ENCODE measurements around the gene NACC1.

NACC1 gene

GRCh38 chr19:13127811-13128575 lies 9.9 kb downstream of the NACC1 start:
- peak overlapping the region; percentile 34 to 89 for H3K27ac Mint-ChIP-seq
- ATAC-seq (replicated peaks) (no peak), DNase-seq (no peak)
- peaks cover 14% of the 10 kb centered on the region for H3K36me3 Mint-ChIP-seq (ENCODE audit: insufficient read depth)
- H3K9me3 Mint-ChIP-seq: no peaks in the 10 kb centered on the region
- no peak overlapping the region for H3K4me3 Mint-ChIP-seq
- H3K27me3 Mint-ChIP-seq: no peaks in the 10 kb centered on the region
- peaks cover 29 to 36% of the 10 kb centered on the region in 2 donors for H3K4me1 Mint-ChIP-seq (ENCODE audit: low read depth in 2 of 2)

- Mint-ChIP-seq H3K27me3 (no peaks in the 10 kb centered on the region), H3K9me3 (no peaks in the 10 kb centered on the region), H3K36me3 (ENCODE audit: insufficient read depth) (peaks cover 14% of the 10 kb centered on the region), H3K4me3 (no peak overlapping the region), H3K27ac (peak overlapping the region in 1 of 2 donors; percentile 89), H3K4me1 (ENCODE audit: low read depth in 2 of 2) (peaks cover 31 to 36% of the 10 kb centered on the region in 2 donors)
- ATAC-seq (replicated peaks): no peak
- DNase-seq: no peak
Observed at GRCh38 chr19:13128583-13128982, 10.5 kb downstream of the NACC1 start.

GRCh38 chr19:13129384-13129783 lies 11.3 kb downstream of the NACC1 start:
- ATAC-seq (replicated peaks) (no peak), DNase-seq (no peak)
- Mint-ChIP-seq H3K4me1 (ENCODE audit: low read depth in 2 of 2) (peaks cover 30 to 39% of the 10 kb centered on the region in 2 donors), H3K4me3 (no peak overlapping the region), H3K27me3 (no peaks in the 10 kb centered on the region), H3K36me3 (ENCODE audit: insufficient read depth) (peaks cover 16% of the 10 kb centered on the region), H3K27ac (no peak overlapping the region), H3K9me3 (no peaks in the 10 kb centered on the region)

- H3K36me3 Mint-ChIP-seq (ENCODE audit: insufficient read depth): peaks cover 17% of the 10 kb centered on the region
- no peak for ATAC-seq (replicated peaks)
- H3K9me3 Mint-ChIP-seq: no peaks in the 10 kb centered on the region
- H3K27me3 Mint-ChIP-seq: no peaks in the 10 kb centered on the region
- peak overlapping the region in 1 of 2 donors; percentile 78 for H3K27ac Mint-ChIP-seq
- peaks cover 30 to 41% of the 10 kb centered on the region in 2 donors for H3K4me1 Mint-ChIP-seq (ENCODE audit: low read depth in 2 of 2)
- peak overlapping the region in 1 of 2 donors; percentile 13 for H3K4me3 Mint-ChIP-seq
- DNase-seq: no peak
Observed at GRCh38 chr19:13130886-13131490, 12.9 kb downstream of the NACC1 start.

GRCh38 chr19:13132471-13133180 lies 14.6 kb downstream of the NACC1 start:
- Mint-ChIP-seq H3K27ac (peak overlapping the region; percentile 77 to 87), H3K4me3 (peak overlapping the region; percentile 68 to 72), H3K27me3 (no peaks in the 10 kb centered on the region), H3K36me3 (ENCODE audit: insufficient read depth) (peaks cover 19% of the 10 kb centered on the region), H3K9me3 (no peaks in the 10 kb centered on the region), H3K4me1 (ENCODE audit: low read depth in 2 of 2) (peaks cover 29 to 39% of the 10 kb centered on the region in 2 donors)
- peak; percentile 100 for ATAC-seq (replicated peaks)
- DNase-seq: peak; percentile 33 to 37 (median 35)

- Mint-ChIP-seq H3K9me3 (no peaks in the 10 kb centered on the region), H3K36me3 (ENCODE audit: insufficient read depth) (peaks cover 21% of the 10 kb centered on the region), H3K4me1 (ENCODE audit: low read depth in 2 of 2) (peaks cover 25 to 35% of the 10 kb centered on the region in 2 donors), H3K4me3 (peak overlapping the region in 1 of 2 donors; percentile 72), H3K27ac (peak overlapping the region; percentile 77 to 87), H3K27me3 (no peaks in the 10 kb centered on the region)
- DNase-seq: no peak
- no peak for ATAC-seq (replicated peaks)
Observed at GRCh38 chr19:13133241-13133870, 15.3 kb downstream of the NACC1 start.

- Mint-ChIP-seq H3K9me3 (no peaks in the 10 kb centered on the region), H3K27ac (no peak overlapping the region), H3K27me3 (no peaks in the 10 kb centered on the region), H3K4me3 (no peak overlapping the region), H3K36me3 (ENCODE audit: insufficient read depth) (peaks cover 20% of the 10 kb centered on the region), H3K4me1 (ENCODE audit: low read depth in 2 of 2) (peaks cover 20 to 28% of the 10 kb centered on the region in 2 donors)
- DNase-seq: no peak
- no peak for ATAC-seq (replicated peaks)
Observed at GRCh38 chr19:13134626-13135025, 16.6 kb downstream of the NACC1 start.

GRCh38 chr19:13135068-13136062 lies 17.3 kb downstream of the NACC1 start:
- ATAC-seq (replicated peaks) (no peak), DNase-seq (no peak)
- H3K4me3 Mint-ChIP-seq: no peak overlapping the region
- H3K9me3 Mint-ChIP-seq: no peaks in the 10 kb centered on the region
- H3K27ac Mint-ChIP-seq: no peak overlapping the region
- peaks cover 20% of the 10 kb centered on the region for H3K36me3 Mint-ChIP-seq (ENCODE audit: insufficient read depth)
- H3K27me3 Mint-ChIP-seq: no peaks in the 10 kb centered on the region
- H3K4me1 Mint-ChIP-seq (ENCODE audit: low read depth in 2 of 2): peaks cover 20 to 28% of the 10 kb centered on the region in 2 donors

GRCh38 chr19:13137290-13137794 lies 19.3 kb downstream of the NACC1 start:
- no peak overlapping the region for H3K27ac Mint-ChIP-seq

GRCh38 chr19:13138171-13138915 lies 20.3 kb downstream of the NACC1 start:
- Mint-ChIP-seq H3K27me3 (no peaks in the 10 kb centered on the region), H3K36me3 (ENCODE audit: insufficient read depth) (peaks cover 20% of the 10 kb centered on the region), H3K4me3 (no peak overlapping the region), H3K9me3 (no peaks in the 10 kb centered on the region), H3K4me1 (ENCODE audit: low read depth in 2 of 2) (peaks cover 2 to 7% of the 10 kb centered on the region in 2 donors), H3K27ac (no peak overlapping the region)
- DNase-seq (no peak), ATAC-seq (replicated peaks) (no peak)

More at GRCh38 chr19:13137290-13137794, 19.3 kb downstream of the NACC1 start:
- Mint-ChIP-seq H3K27me3 (no peaks in the 10 kb centered on the region), H3K9me3 (no peaks in the 10 kb centered on the region), H3K4me1 (ENCODE audit: low read depth in 2 of 2) (peaks cover 12 to 17% of the 10 kb centered on the region in 2 donors), H3K36me3 (ENCODE audit: insufficient read depth) (peaks cover 20% of the 10 kb centered on the region), H3K4me3 (no peak overlapping the region)
- no peak for DNase-seq
- no peak for ATAC-seq (replicated peaks)

GRCh38 chr19:13138916-13139198 lies 20.8 kb downstream of the NACC1 start:
- no peaks in the 10 kb centered on the region for H3K27me3 Mint-ChIP-seq
- no peaks in the 10 kb centered on the region for H3K9me3 Mint-ChIP-seq
- ATAC-seq (replicated peaks) (no peak), DNase-seq (no peak)
- H3K27ac Mint-ChIP-seq: no peak overlapping the region
- H3K36me3 Mint-ChIP-seq (ENCODE audit: insufficient read depth): peaks cover 20% of the 10 kb centered on the region
- H3K4me3 Mint-ChIP-seq: no peak overlapping the region
- peaks cover 0 to 5% of the 10 kb centered on the region in 2 donors for H3K4me1 Mint-ChIP-seq (ENCODE audit: low read depth in 2 of 2)

All from effector memory CD8-positive, alpha-beta T cell (primary cell).